Panc1 (cell line): ENCODE measurements around the gene CADM1.

Experiments used
- POLR2AphosphoS5 ChIP-seq: IDR thresholded peaks from 2 replicates; pipeline ENCODE4 v1.6.1; 2012; ENCODE audit warnings: mild to moderate bottlenecking, low read depth, low read length, moderate library complexity
- TF ChIP-seq, protein P1 (sequence below): fragments of 450-650 bp; IDR thresholded peaks from 2 replicates; pipeline ENCODE4 v1.5.1; 2017; ENCODE audit warnings: mild to moderate bottlenecking

DNA sequence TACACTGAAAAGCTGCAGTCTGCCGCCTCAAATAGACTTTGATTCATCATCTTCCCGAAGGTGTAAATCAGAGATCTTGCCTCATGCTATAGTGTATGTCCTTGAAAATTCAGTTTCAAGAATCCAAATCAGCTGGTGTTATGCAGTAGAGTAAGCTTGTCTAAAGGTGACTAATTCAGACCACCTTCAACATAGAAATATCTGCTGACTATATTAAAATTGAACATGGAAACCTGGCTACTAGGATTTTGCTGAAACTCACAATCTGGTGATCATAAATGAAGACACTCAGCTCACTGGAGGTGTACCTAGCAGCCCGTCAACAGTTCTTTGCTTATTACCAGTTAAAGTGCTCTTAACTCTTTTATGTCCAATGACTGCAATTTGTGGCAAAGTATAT, 266.6 kb downstream of the CADM1 start:
- TF ChIP-seq, protein P1, sequence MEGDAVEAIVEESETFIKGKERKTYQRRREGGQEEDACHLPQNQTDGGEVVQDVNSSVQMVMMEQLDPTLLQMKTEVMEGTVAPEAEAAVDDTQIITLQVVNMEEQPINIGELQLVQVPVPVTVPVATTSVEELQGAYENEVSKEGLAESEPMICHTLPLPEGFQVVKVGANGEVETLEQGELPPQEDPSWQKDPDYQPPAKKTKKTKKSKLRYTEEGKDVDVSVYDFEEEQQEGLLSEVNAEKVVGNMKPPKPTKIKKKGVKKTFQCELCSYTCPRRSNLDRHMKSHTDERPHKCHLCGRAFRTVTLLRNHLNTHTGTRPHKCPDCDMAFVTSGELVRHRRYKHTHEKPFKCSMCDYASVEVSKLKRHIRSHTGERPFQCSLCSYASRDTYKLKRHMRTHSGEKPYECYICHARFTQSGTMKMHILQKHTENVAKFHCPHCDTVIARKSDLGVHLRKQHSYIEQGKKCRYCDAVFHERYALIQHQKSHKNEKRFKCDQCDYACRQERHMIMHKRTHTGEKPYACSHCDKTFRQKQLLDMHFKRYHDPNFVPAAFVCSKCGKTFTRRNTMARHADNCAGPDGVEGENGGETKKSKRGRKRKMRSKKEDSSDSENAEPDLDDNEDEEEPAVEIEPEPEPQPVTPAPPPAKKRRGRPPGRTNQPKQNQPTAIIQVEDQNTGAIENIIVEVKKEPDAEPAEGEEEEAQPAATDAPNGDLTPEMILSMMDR = no peak
- no peak for TF ChIP-seq POLR2AphosphoS5
